Stimulated activated CD4-positive, alpha-beta T cell treated with anti-CD3 and anti-CD28 coated beads, Interleukin-1b, Interleukin-23, amount 100 ng/mL, for 48 hours (primary cell): ENCODE results near the gene FHIT.
"Not testable (repeated sequence)": the region's sequence is repeated elsewhere in the genome, so short reads cannot be mapped to it uniquely, and the experiment has no call there.

Source experiments
- DNase-seq: peaks from one replicate; pipeline ENCODE4 v3.0.0-alpha.2; 2020

Gene FHIT

GRCh38 chr3:61053781-61054496, 197.3 kb downstream of the FHIT start:
- DNase-seq = no peak

GRCh38 chr3:61052851-61053250, 198.4 kb downstream of the FHIT start:
- DNase-seq = no peak

GRCh38 chr3:61051666-61052065, 199.6 kb downstream of the FHIT start:
- no peak for DNase-seq

GRCh38 chr3:61045169-61045568, 206.1 kb downstream of the FHIT start:
- not testable (repeated sequence) for DNase-seq

GRCh38 chr3:61043156-61043555, 208.1 kb downstream of the FHIT start:
- DNase-seq = no peak

- no peak for DNase-seq
These were observed 210.6 kb downstream of the FHIT start for GRCh38 chr3:61040618-61041017.

GRCh38 chr3:61035573-61035972, 215.7 kb downstream of the FHIT start:
- no peak for DNase-seq

GRCh38 chr3:61032991-61033390, 218.3 kb downstream of the FHIT start:
- DNase-seq = no peak

- no peak for DNase-seq
These were observed 219.7 kb downstream of the FHIT start for GRCh38 chr3:61031503-61031902.

GRCh38 chr3:61030469-61031035, 220.7 kb downstream of the FHIT start:
- no peak for DNase-seq

GRCh38 chr3:61029194-61029593, 222.1 kb downstream of the FHIT start:
- no peak for DNase-seq

- DNase-seq = no peak
These were observed 232.4 kb downstream of the FHIT start for GRCh38 chr3:61018807-61019206.

GRCh38 chr3:61017028-61017427, 234.2 kb downstream of the FHIT start:
- DNase-seq = not testable (repeated sequence)

GRCh38 chr3:61015859-61016258, 235.4 kb downstream of the FHIT start:
- no peak for DNase-seq

- DNase-seq = no peak
These were observed 235.8 kb downstream of the FHIT start for GRCh38 chr3:61015408-61015807.

- no peak for DNase-seq
These were observed 242.3 kb downstream of the FHIT start for GRCh38 chr3:61008998-61009380.

- no peak for DNase-seq
These were observed 242.9 kb downstream of the FHIT start for GRCh38 chr3:61008153-61008997.

GRCh38 chr3:61005591-61005990, 245.7 kb downstream of the FHIT start:
- DNase-seq = no peak

GRCh38 chr3:60998858-60999257, 252.4 kb downstream of the FHIT start:
- DNase-seq = no peak

- no peak for DNase-seq
These were observed 258.9 kb downstream of the FHIT start for GRCh38 chr3:60992395-60992794.

- DNase-seq = no peak
These were observed 260.9 kb downstream of the FHIT start for GRCh38 chr3:60990442-60990730.

- no peak for DNase-seq
These were observed 261.4 kb downstream of the FHIT start for GRCh38 chr3:60989626-60990441.

- not testable (repeated sequence) for DNase-seq
These were observed 264.1 kb downstream of the FHIT start for GRCh38 chr3:60987191-60987590.
